IPS DF 4.7 (cell line): ENCODE data around the gene HEXB.
"Not testable (repeated sequence)": the region's sequence is repeated elsewhere in the genome, so short reads cannot be mapped to it uniquely, and the experiment has no call there.

Experiments
- DNase-seq: peaks from one replicate; pipeline ENCODE4 v3.0.0-alpha.2; 2013; ENCODE audit warnings: low spot score; ENCODE audit errors: extremely low read depth

The HEXB gene

DNA sequence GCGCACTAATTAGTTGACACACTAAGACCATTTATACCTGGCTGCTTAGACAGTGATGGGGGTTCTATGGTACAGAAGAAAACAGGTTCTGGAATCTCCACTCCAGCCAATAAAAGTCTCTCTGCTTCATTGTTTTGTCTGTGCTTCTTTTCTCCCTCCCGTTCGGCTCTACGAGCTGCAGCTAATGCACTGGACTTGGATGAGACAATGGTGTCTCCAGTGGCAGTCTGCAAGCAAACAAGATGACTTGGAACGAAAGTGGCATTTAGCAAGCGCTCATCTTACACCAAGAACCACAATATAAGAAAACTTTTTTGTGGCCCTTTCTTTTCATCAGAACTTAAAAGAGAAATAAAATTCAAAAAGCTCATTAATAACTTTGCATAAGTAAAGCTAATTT is 51.7 kb downstream of the HEXB start:
- no peak for DNase-seq

GRCh38 chr5:74738406-74738805 is 53.4 kb downstream of the HEXB start:
- no peak for DNase-seq

GRCh38 chr5:74748742-74749141 is 63.7 kb downstream of the HEXB start:
- DNase-seq, result not testable (repeated sequence)

DNA sequence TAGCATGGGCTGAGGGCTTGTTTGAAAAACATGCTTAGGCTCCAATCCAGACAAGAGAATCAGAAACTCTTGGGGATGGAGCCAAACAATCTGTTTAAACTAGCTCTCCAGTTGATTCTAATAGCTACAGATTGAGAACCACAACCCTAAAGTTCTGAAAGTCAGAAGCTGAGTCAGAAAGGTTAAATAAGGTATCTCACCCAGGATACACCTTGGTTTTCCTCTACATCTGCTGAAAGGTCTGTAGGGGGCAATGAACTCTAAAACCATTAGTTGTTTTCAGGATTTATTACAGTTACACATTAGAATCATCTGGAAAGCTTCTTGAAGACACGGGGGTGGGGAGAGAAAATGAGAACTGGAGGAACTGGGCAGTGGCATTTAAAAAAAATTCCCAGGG is 76.2 kb downstream of the HEXB start:
- DNase-seq, result no peak

- DNase-seq, result no peak
Observed at GRCh38 chr5:74762599-74762998, 77.6 kb downstream of the HEXB start.

- no peak for DNase-seq
Observed at GRCh38 chr5:74763504-74763903, 78.5 kb downstream of the HEXB start.

- DNase-seq, result no peak
Observed at GRCh38 chr5:74765201-74765600, 80.2 kb downstream of the HEXB start.

- DNase-seq, result no peak
Observed at GRCh38 chr5:74765929-74766328, 80.9 kb downstream of the HEXB start.

- DNase-seq, result no peak
Observed at GRCh38 chr5:74766418-74766848, 81.4 kb downstream of the HEXB start.

GRCh38 chr5:74766849-74767578 is 82.0 kb downstream of the HEXB start, which contains the start of the genes GFM2 and NSA2:
GFM2 (minus strand) TSS chr5:74767117; CDS start chr5:74763742, 3,375 bp downstream.
NSA2 (plus strand) TSS chr5:74767249; CDS start chr5:74767361, 112 bp downstream.
- DNase-seq, result peak; percentile 86

GRCh38 chr5:74767579-74767913 is 82.5 kb downstream of the HEXB start:
- no peak for DNase-seq
